NCI-H146 (cell line): ENCODE data around the gene CUL4B.
"Not testable (repeated sequence)": the region's sequence is repeated elsewhere in the genome, so short reads cannot be mapped to it uniquely, and the experiment has no call there.

Experiments
- DNase-seq: peaks from one replicate; lab custom pipeline; 2025; lab: John Stamatoyannopoulos, UW

Gene CUL4B

GRCh38 chrX:120522820-120523219, 37.9 kb downstream of the CUL4B start:
- DNase-seq, result no peak

- DNase-seq, result no peak
Observed at GRCh38 chrX:120517936-120518335, 42.8 kb downstream of the CUL4B start.

GRCh38 chrX:120514236-120514635, 46.5 kb downstream of the CUL4B start:
- peak; percentile 1 for DNase-seq

GRCh38 chrX:120512627-120513026, 48.1 kb downstream of the CUL4B start:
- DNase-seq, result no peak

GRCh38 chrX:120512222-120512621, 48.5 kb downstream of the CUL4B start:
- DNase-seq, result no peak

- DNase-seq, result no peak
Observed at GRCh38 chrX:120504569-120504968, 56.2 kb downstream of the CUL4B start.

- no peak for DNase-seq
Observed at GRCh38 chrX:120499301-120500072, 61.3 kb downstream of the CUL4B start.

GRCh38 chrX:120490119-120490518, 70.6 kb downstream of the CUL4B start:
- not testable (repeated sequence) for DNase-seq

GRCh38 chrX:120486786-120487185, 74.0 kb downstream of the CUL4B start:
- no peak for DNase-seq

- DNase-seq, result peak; percentile 87
Observed at GRCh38 chrX:120485638-120486520, 74.9 kb downstream of the CUL4B start.

GRCh38 chrX:120485315-120485637, 75.5 kb downstream of the CUL4B start:
- no peak for DNase-seq

GRCh38 chrX:120477453-120477852, 83.3 kb downstream of the CUL4B start:
- DNase-seq, result no peak

GRCh38 chrX:120476714-120477113, 84.0 kb downstream of the CUL4B start:
- DNase-seq, result no peak

- DNase-seq, result not testable (repeated sequence)
Observed at GRCh38 chrX:120475447-120475846, 85.3 kb downstream of the CUL4B start.
